Suppressor macrophage (primary cell): Measurements from ENCODE around the gene MAN1C1.

ENCODE experiments used
- DNase-seq, 4 experiments: peaks; one replicate each; pipeline ENCODE4 v3.0.0-alpha.2; 2020 to 2022

MAN1C1 gene

DNA sequence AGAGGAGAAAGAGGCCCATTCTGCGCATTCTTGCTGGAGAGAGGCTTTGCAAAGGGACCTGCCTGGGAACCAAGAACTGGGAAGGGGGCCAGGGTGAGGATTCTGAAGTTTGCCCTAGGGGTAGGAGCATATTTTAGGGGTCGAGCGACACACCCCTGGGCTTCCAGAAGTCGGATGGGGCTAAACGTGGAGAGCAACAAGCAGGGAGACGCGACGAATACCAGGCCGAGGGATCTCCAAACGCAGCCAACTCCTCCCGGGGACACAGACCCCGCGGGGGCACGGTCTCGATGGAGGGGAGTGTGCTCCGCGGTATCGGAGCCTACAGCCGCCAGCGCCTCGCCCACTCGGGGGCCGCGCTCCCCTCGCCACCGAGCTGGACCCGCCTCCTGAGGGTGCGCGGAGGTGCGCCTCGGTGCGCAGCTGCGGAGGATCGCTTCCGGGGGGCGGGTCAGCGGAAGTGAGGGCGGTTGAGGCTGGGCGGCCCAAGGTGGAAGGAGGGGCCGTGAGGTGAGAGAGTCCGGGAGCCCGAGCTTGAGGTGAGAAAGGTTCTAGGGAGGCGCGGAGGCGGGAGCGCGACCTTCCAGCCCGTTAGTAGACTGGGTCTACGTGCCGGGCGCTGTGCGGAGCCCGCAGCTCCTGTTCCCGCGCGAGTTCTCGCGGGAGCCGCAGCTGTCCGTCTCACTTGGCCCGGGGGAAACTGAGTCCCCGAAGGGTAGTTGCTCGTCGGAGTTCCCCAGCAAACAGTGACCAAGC is 203.1 kb downstream of the MAN1C1 start, which contains the start of gene MTFR1L:
MTFR1L (plus strand) TSS at position 464 of the 756 bp plus-strand sequence. CDS start 3,151 bp downstream, outside the sequence.
- DNase-seq, result peak; percentile 71 to 90 (median 80)

DNA sequence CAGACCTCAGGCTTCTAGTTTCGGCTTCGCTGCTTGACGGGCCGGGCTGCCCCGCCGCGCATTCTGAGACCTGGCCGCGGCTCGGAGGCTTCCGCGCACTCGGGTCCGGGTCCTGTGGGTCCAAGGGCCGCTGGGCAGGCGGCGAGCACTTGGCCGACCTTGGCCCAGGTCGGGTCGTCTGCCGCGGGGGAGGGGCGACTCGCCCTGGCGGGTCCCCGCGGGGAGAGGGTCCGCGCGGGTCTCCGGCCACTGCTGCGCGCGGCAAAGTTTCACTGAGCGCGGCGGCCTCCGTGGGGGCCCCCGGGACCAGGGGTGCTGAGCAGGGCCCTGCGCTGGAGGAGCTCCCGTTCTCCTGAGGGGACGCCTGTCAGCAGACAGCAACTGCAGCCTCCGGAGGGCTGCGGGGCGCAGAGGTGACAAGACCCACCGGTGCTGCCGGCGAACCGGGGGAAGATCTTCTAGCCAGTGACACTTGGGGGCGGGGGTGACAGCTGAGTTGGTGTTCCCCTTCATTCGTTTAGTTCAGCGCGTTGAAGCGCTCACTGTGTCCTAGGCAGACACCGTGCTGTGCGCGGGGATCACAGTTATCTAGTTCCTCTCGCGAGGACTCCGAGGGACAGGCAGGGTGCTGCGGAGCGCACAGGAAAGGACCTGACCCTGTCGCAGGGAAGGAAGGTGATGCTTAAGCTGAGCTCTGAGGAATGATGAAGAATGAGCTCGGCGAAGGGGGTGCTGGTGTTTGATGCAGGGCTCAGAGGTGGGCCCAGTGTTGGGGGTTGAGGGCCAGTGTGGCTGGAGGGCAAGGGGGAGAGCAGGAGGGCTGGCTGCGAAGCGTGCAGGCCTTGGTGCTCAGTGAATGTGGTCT is 203.9 kb downstream of the MAN1C1 start:
- peak; percentile 67 to 82 (median 82) for DNase-seq

DNA sequence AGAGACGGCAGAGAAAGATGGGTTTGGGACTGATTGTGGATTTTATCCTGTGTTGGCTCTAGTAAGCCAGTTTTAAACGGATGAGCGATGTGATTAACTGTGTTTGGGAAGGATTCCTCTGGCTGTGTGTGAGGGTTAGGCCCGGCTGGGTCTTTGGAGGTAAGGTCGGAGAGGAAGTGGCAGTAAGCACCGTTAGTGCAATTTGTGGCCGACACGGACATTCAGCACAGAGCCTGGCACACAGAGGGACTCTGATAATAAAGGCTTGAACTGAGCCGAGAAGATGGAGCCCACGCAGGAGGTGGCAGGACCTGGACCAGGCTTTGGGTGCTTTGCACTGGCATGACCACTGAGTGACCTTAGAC is 204.5 kb downstream of the MAN1C1 start:
- no peak for DNase-seq

DNA sequence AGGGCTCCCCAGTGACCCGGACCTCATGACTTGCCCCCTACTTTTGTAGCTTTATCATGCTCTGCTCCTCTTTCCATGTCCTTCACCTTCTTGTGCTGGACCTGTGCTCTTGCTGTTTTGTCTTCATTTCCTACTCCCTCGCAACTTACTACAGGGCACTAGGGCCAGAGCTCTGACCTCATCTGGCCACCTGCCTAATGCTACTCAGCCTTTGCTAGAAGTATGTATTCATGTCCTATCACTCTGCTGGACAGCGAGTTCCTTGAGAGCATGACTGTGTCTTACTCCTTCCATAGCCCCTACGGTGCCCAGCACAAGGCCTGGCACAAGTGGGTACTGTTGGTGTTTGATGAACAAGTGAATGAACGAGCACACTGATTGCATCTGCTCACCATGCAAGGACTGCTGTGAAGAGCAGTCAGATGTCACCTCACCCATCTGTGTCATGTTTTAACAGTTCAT is 205.1 kb downstream of the MAN1C1 start:
- DNase-seq, result no peak

DNA sequence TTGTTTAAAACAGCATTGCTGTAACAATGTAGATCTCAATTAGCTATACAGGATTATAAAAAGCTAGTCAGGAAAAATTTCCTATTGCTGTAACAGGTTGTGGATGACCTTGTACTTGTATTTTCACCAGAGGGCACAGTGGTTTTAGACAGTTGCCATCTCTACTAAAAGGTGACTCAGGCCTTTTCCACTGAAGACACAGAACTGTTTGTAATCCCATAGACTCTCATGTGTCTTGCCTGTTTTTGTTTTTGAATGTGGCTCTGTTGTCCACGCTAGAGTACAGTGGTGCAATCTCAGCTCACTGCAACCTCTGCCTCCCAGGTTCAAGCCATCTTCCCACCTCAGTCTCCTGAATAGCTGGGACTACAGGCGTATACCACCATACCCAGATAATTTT is 209.0 kb downstream of the MAN1C1 start:
- no peak for DNase-seq

DNA sequence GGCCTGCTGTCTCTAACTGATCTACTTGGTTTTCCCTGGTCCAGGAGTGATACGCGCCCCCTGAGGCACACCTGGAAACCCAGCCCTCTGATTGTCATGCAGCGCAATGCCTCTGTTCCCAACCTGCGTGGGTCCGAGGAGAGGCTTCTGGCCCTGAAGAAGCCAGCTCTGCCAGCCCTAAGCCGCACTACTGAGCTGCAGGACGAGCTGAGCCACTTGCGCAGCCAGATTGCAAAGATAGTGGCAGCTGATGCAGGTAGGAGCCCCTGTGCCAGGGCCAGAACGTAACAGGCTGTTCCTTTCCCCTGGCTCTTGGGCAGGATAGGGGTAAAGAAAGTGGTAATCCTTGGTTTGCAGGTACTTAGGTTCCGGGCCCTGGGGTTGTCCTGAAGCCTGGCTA is 210.0 kb downstream of the MAN1C1 start:
- no peak for DNase-seq

DNA sequence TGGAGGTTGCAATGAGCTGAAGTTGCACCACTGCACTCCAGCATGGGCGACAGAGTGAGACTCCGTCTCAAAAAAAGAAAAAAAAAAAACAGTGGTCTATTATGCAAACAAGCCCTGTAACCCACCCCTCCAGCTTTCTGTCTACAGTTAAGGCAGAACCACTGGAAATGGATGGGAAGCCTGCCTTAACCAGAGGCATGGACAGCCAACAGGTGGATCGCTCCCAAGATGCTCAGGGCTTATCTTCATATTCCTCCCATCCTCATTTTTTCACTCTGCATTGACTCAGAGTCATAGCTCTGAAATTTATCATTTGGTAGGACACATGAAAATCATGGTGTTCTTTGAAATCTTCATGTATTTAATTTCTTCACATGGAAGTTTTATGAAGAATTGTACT is 211.9 kb downstream of the MAN1C1 start:
- DNase-seq, result no peak

DNA sequence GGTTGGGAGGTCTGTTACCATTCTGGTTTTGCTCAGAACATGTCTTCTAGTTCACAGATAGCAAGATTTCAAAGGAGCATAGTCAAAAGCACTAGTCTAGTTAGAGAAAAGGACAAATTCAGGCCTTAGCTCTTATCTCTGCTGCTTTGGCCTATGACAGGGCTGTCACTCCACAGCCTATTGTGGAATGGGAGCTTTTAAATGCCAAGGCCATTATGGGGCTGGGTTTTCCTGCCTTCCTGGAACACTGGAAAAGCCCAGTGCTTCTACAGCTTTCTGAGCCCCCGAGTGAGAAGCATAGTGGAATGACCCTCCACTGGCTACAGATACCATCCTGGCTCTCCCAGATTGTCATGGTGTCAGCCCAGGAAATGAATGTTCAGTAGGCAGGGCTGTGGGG is 212.5 kb downstream of the MAN1C1 start:
- DNase-seq, result no peak

DNA sequence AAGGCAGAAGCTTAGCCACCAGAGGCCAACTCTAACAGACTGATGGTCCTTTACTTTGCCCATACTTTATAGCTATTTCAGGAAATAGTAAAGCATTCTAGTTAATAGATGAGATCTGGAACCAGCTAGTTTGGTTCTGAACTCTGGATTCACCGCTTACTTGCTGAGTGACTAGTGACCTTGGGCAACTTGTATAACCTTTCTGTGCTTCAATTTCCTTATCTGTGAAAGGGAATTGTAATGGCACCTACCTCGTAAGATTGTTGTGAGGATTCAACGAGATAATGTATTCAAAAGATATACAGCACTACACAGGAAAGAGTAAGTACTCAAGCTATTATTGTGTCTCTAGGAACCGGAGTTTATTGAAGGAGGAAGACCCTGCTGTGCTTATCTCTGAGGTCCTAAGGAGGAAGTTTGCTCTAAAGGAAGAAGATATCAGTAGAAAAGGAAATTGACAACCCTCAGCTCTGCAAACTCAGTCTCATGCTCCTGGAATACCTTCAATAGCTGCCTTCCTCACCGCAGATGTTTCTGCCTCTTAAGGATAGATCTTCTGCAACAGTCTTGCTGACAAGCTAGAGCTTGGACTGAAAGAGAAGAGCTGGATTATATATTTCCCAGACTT is 215.1 kb downstream of the MAN1C1 start:
- no peak for DNase-seq

DNA sequence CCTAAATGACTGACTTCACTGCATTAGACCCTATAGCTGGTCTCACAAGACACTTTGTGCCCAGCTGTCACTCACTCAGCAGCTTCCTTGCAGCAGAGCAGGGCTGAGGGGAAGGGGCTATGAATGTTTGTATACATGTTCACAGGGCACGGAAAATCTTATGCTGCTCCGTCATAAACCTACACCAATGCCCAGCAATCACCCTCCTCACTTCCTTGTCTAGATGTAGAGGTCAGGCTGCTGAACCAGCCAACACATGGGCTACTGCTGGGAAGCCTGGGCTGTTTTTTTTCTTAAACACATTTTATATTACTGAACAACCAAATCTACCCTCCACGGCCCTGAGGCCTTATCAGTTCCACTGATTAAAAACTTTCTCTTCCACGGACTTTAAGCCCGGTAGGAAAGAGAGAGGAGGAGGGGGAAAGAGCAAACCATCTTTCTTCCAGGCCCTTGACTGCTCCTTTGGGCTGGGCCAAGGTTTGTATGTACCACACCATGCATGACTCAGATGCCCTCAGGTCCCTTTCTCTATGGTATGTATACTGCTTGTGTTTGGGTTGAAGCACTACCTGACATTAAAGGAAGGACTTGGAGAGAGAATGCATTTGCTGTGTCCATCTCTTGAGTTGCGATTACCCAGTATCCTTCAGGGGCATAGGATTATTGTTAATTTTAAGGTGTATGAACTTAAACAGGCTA is 215.9 kb downstream of the MAN1C1 start:
- no peak for DNase-seq

DNA sequence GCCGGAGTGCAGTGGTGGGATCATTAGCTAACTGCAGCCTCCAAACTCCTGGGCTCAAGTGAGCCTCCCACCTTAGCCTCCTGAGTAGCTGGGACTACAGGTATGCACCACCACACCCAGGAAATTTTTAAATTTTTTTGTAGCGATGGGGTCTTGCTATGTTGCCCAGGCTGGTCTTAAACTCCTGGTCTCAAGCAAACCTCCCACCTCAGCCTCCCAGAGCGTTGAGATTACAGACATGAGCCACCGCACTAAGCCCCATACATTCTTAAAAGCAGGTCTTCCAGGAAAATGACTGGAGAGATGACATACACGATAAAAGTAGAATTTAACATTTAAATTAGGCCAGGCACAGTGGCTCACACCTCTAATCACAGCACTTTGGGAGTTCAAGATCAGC is 216.6 kb downstream of the MAN1C1 start:
- DNase-seq, result no peak
